NCI-H345 treated with DMSO at 0.1 percent for 48 hours (cell line): ENCODE results near the gene HAUS6.
A peak's percentile ranks its signal among the peaks of the same experiment; 100 is the strongest.
"Not testable (repeated sequence)": the region's sequence is repeated elsewhere in the genome, so short reads cannot be mapped to it uniquely, and the experiment has no call there.

Experiments
- DNase-seq: peaks from one replicate; lab custom pipeline; 2025; ENCODE audit not compliant: unreplicated experiment; lab: John Stamatoyannopoulos, UW

The HAUS6 gene

DNA sequence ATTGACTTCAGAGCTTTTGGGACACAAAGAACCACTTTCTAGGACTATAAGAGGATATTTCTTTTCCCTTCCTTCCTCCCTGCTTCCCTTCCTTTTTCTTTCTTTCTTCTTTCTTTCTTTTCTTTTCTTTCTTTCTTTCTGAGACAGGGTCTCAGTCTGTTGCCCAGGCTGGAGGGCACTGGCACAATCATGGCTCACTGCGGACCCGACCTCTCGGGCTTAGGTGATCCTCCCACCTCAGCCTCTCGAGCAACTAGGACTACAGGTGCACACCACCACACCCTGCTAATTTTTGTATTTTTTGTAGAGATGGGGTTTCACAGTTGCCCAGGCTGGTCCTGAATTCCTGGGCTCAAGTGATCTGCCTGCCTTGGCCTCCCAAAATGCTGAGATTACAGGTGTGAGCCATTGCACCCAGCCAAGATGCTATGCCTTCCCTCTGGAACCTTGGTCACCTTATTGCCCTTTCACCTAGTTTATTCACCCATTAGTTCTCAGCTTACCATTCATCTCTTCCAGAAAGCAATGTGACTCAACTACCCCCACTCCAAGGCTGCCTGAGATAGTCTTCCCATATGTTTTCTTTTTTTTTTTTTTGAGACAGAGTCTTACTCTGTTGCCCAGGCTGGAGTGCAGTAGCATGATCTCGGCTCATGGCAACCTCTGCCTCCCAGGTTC lies 14.5 kb upstream of the HAUS6 start:
- no peak for DNase-seq

DNA sequence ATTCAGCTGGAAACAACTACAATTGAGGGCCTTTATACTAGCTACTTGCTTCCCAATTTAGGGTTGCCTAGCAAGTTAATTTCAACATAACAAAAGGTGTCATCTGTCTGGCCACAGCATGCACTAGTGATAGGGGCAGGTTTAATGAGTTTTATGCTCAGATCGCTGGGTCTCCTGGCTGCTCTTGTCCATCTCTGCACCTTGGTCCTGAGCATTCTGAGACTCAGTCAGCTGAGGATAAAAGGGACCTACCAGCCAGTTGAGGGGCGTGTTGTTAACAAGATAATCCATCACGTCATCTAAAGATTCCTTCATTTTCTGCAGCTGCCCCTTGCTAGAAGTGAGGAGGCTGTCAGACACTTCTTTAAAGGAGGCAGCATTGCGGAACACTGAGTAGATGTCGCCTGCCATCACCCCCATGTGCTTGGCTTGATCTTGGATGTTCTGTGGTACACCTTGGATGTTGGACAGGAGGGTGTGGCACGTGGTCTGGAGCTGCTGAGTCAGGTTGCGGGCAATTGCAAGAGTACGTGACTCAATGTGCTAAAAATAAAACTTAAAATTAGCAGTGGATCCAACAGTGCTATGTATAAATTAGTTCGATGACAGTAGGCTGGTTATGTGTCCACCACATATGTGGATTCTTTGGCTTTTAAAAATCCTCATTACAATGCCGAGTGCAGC lies 13.5 kb upstream of the HAUS6 start:
- DNase-seq: no peak

DNA sequence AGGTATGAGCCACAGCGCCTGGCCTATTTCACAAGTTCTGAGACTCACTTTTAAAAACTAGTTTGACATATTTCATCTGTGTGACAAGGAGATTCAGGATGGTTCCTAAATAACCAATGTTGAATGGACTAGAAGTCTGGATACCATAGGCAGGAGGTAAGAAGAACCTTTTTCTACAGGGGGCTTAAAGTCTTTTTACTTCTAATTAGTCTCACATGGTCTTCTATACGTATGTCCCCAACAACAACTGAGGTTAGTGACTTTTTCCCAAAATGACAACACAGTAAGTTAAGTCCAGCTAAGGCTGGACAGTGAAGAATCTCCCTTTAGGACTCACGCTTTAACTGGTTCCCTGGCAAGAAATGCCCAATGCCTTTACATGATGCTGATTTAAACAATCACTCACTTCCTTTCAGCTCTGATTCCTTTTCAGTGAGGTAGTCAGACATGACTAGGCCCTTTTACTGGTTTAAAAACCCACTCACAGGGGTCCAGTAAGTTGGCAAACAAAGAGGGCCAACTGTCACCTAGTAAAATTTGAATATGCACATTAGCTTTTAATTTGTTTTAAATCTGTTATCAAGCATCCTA lies 12.1 kb upstream of the HAUS6 start:
- no peak for DNase-seq

DNA sequence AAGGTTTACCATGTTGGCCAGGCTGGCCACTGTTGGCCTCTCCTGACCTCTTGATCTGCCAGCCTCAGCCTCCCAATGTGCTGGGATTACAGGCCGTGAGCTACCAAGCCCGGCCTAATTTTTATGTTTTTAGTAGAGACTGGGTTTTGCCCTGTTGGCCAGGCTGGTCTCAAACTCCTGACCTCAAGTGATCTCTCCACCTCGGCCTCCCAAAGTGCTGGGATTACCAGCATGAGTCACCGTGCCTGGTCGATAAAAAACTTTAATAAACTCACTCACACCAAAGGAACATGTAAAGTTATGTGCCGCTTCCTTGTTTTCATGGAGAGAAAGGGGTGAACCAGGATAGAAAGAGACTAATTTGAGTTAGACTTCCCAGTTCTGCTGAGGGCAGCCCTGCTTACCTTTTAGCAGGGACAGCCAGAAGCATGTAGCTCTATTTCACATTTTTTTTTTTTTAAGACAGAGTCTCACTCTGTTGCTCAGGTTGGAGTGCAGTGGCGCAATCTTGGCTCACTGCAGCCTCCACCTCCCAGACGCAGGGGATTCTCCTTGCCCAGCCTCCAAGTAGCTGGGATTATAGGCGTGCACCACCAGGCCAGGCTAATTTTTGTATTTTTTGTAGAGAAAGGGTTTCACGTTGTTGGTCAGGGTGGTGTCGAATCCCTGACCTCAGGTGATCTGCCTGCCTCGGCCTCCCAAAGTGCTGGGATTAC lies 11.4 kb upstream of the HAUS6 start:
- no peak for DNase-seq

DNA sequence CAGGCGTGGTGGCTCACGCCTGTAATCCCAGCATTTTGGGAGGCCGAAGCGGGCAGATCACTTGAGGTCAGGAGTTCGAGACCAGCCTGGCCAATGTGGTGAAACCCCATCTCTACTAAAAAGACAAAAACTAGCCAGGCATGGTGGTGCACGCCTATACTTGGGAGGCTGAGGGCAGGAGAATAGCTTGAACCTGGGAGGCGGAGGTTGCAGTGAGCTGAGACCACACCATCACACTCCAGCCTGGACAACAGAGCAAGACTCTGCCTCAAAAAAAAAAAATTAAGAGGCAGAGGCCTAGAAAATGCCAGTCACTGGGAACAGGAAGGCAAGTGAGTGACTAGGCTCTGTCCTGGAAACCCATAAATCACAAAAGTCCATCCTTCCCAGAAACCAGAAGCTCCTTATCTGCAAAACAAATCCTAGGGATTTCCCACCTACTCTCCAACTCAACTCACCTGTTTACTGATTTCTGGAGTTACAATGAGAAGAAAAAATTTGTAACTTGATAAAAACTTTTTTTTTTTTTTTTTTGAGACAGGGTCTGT lies 10.4 kb upstream of the HAUS6 start:
- not testable (repeated sequence) for DNase-seq

DNA sequence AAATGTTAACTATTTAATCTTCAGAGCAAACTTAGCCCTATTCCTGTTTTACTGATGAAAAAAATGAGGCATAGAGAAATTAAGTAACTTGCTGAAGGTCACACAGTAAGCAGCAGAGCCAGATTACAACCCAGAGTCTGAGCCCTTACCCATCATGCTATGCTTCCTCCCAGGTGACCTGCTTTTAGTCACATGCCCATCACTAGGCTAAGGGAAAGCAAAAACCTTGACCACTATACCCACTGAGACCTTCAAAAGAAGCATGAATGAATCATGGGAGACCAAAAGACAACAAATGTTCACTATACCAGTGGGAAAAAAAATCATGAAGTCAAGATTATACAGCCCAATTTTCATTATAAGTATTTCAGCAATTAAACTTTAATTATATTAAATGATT lies 5.3 kb upstream of the HAUS6 start:
- DNase-seq: no peak

DNA sequence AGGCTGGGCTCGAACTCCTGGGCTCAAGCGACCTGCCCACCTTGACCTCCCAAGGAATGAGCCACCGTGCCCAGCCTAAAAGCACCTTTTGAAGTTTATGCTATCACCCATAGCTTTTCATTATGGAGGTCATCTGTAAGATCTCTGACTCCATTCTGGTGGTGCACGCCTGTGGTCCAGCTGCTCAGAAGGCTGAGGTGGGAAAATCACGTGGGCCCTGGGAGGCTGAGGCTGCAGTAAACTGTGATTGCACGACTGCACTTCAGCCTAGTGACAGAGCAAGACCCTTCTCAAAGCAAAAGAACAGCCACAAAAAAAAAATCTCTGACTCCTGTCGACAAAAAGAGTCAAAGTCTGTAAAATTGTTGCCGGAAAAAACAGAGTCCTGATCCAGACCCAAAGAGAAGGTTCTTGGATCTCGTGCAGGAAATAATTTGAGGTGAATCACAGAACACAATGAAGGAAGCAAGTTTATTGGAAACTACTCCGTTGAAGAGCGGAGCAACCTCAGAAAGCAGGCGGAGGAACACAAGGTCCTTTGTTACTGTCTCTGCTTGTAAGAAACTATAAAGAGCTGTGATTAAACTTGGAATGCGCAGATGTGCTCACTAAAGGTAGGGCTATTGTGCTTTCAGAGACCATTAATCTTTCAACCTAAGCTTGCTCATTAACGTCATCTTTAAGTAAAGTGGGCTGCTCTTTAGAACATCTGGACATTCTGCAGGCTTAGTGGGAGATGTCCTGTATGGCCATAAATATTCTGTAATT lies 2.0 kb upstream of the HAUS6 start:
- DNase-seq: no peak

DNA sequence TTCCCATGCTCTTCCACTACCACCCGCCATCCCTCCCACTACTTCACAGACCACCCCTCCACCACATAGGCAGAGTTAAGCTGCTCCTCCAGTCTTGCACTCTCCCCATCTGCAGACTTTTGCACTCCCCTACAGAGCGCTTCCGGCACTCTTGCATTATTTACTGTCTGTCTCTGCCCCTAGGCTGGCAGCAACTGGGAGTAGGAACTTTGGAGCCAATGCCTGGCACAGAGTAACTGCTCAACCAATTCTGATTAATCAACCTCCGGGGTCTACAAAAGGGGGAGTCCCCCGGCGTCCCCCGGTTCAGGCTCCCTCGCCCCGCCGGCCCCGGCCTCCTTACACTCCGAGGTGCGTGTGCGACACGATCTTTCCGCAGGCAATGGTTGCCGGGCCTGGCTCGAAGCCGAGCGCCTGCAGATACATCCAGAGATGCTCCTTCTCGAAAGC lies 498 bp downstream of the HAUS6 start:
- no peak for DNase-seq

DNA sequence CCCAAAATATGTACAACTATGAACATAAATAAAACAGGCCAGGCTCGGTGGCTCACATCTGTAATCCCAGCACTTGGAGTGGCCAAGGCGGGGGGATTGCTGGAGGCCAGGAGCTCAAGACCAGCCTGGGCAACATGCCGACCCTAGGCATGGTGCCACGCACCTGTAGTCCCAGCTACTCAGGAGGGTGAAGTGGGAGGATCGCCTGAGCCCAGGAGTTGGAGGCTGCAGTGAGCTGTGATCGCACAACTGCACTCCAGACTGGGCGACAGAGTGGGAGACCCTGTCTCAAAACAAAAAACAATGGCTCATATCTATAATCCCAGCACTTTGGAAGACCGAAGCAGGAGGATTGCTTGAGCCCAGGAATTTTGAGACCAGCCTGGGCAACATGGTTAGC lies 1.5 kb downstream of the HAUS6 start:
- no peak for DNase-seq

DNA sequence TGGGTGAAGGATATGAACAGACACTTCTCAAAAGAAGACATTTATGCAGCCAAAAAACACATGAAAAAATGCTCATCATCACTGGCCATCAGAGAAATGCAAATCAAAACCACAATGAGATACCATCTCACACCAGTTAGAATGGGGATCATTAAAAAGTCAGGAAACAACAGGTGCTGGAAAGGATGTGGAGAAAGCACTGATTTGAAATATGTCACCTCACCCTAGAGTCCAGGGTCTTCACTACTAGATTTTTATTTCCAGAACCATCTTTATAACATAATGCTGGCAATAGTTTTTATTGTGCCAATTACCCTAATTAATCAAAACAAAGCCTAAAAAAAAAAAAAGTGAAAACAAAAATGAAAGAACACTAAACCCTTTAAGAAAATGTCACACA lies 5.3 kb downstream of the HAUS6 start:
- not testable (repeated sequence) for DNase-seq

DNA sequence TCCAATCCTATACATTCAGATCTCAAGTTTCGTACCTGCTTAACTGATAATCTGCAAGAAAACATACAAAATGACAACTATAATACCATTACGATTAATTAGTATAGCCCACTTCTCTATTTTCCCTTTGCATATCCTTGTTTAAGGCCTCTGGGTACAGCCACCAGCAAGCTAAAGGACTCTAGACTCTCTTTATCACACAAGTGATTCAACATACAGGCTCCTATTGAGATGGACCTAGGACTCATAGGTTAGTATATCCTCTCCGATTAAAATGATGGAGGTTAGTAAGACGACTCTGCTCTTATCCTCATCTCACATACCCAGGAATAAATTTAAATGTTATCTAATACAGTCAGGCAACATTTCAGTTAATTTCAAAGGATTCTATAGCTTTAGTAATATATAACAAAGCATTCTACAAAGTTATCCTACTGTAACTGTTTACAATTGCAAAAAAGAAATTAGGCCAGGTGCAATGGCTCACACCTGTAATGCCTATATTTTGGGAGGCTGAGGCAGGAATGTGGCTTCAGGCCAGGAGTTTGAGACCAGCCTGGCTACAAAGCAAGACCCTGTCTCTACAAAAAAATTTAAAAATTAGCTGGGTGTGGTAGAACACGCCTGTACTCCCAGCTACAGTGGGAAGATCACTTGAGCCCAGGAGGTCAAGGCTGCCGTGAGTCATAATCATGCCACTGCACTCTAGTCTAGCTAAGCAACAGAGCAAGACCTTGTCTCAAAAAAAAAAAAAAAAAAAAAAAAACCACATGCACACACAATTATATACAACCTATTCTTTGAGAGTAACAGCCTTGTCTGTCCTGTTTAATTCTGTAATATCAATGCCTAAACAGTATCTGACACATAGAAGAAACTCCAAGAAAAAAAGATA lies 15.4 kb downstream of the HAUS6 start:
- DNase-seq: no peak

DNA sequence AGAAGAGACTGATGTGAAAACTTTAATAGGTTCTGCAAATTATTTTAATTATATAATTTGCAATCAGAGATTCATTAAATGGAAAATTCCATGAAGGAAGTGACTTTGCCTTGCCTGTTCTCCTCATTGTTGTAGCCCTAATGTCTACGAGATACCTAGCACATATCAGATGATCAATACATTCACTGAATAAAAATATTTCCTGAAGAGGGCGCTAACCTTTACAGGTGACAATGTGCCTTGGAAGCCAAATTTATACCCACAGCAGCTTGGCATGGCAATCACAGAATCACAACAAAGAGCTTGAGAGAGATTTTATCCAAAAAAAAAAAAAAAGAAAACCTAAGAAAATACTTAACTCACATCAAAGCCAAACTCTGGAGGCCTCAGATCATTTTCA lies 17.4 kb downstream of the HAUS6 start:
- peak; percentile 19 for DNase-seq

DNA sequence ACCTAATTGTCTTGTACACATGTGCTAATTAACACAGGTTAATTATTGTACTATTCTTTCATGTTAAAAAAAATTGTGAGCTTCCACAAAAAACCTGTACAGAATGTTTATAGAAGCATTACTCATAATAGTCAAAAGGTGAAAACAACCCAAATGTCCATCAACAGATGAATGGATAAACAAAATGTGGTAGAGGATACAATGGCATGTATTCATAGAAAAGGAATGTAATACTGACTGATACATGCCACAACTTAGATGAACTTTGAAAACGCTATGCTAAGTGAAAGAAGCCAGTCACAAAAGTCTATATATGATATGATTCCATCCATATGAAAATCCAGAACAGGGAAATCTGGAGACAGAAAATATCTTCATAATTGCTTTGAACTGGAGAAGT lies 27.9 kb downstream of the HAUS6 start:
- no peak for DNase-seq

DNA sequence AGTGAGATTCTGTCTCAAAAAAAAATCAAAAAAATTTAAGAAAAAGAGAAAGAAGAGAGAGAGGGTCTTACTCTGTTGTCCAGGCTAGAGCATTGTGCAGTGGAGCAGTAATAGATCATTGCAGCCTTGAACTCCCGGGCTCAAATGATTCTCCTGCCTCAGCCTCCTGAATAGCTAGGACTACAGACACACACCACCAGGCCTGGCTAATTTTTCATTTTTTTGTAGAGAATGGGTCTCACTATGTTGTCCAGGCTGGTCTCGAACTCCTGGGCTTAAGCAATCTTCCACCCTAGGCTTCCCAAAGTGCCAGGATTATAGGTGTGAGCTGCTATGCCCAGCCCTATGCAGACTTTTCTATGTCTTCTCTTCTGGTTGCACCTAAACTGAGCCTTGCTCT lies 28.5 kb downstream of the HAUS6 start:
- DNase-seq: no peak

DNA sequence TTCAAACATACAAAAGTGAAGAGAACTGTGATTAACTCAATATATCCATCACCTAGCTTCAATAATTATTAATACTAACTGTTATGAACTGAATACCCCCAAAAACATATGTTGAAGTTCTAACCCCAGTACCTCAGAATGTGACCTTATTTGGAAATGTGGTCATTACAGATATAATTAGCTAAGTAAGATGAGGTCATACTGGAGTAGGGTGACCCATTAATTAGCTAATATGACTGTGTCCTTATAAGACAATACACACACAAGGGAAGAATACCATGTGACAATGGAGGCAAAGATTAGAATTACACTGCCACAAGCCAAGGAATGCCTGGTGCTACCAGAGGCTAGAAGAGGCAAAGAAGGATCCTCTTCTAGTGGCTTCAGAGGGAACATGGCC lies 45.7 kb downstream of the HAUS6 start:
- DNase-seq: no peak

DNA sequence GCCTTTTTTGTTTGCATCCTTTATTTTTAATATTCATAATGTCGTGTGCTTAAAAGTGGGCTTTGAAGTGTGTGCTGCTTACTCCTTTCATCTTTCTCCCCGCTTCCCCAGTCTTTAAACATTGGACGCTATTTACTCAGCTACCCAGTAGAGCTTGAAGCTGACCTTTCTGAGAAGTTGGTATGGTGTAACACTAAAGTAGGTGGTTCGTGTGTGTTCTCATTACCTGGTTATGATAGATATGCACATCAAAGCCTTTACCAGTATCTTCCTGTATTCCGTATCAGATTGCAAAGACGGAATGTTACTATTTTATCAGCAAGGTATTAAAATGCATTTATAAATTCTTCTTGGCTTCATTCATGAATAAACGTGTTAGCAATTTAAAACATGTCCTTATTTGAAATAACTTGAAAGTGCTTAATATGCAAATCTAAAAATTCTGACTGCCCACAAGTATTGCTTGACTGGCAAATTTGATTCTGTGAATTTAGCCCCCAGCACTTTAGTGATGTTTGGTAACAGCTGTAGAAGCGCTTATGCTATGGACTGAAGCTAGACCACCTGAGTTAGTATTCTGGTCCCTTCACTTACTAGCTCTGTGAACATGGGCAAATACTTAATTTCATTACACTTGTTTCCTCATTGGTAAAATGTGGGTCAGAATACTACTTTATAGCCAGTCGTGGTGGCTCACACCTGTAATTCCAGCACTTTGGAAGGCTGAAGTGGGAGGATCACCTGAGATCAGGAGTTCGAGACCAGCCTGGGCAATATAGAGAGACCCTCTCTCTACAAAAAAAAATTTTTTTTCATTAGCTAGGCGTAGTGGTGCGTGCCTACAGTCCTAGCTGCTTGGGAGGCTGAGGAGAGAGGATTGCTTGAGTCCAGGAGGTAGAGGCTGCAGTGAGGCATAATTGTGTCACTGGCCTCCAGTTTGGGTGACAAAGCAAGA lies 51.8 kb downstream of the HAUS6 start:
- DNase-seq: no peak

DNA sequence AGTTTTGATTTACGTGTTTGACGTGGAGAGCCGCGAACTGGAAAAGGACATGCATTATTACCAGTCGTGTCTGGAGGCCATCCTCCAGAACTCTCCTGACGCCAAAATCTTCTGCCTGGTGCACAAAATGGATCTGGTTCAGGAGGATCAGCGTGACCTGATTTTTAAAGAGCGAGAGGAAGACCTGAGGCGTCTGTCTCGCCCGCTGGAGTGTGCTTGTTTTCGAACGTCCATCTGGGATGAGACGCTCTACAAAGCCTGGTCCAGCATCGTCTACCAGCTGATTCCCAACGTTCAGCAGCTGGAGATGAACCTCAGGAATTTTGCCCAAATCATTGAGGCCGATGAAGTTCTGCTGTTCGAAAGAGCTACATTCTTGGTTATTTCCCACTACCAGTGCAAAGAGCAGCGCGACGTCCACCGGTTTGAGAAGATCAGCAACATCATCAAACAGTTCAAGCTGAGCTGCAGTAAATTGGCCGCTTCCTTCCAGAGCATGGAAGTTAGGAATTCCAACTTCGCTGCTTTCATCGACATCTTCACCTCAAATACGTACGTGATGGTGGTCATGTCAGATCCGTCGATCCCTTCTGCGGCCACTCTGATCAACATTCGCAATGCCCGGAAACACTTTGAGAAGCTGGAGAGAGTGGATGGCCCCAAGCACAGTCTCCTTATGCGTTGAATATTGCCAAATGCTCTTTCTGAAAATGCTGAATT lies 52.6 kb downstream of the HAUS6 start:
- no peak for DNase-seq
